GM20431 (cell line): ENCODE results near the gene CHST15.
"Not testable (repeated sequence)": the region's sequence is repeated elsewhere in the genome, so short reads cannot be mapped to it uniquely, and the experiment has no call there.

Experiments
- in situ Hi-C: fragments of 300-500 bp; cut with MseI, MboI; formaldehyde crosslinking; loops from one replicate; pipeline ENCODE4 v1.15.0; 2020; ENCODE audit warnings: low sequenced_read_pairs; ENCODE audit not compliant: unreplicated experiment

The CHST15 gene

DNA sequence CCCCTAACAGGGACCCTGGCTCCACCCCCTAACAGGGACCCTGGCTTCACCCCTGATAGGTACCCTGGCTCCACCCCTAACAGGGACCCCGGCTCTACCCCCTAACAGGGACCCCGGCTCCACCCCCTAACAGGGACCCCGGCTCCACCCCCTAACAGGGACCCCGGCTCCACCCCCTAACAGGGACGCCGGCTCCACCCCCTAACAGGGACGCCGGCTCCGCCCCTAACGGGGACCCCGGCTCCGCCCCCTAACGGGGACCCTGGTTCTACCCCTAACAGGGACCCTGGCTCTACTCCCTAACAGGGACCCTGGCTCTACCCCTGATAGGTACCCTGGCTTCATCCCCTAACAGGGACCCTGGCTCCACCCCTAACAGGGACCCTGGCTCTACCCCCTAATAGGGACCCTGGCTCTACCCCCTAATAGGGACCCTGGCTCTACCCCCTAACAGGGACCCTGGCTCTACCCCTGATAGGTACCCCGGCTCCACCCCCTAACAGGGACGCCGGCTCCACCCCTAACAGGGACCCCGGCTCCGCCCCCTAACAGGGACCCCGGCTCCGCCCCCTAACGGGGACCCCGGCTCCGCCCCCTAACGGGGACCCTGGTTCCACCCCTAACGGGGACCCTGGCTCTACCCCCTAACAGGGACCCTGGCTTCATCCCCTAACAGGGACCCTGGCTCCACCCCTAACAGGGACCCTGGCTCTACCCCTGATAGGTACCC lies 58.7 kb downstream of the CHST15 start:
- in situ Hi-C loops: not testable (repeated sequence)

DNA sequence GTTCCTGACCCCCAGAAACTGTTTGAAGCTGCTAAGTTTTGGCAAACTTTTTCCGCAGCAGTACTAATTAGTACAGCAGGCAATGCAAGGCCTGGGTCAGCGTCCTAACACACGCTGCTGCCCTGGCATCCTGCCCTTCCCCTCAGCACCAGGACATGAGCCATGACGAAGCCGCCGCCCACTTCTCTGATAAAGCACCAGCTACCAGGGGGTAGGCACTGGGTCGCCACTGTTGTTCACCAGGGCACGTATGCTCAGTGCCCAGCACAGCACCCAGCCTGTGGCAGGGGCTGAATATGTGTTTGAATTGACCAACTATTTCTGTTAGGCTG lies 59.5 kb downstream of the CHST15 start:
- in situ Hi-C loops: no loop called here

DNA sequence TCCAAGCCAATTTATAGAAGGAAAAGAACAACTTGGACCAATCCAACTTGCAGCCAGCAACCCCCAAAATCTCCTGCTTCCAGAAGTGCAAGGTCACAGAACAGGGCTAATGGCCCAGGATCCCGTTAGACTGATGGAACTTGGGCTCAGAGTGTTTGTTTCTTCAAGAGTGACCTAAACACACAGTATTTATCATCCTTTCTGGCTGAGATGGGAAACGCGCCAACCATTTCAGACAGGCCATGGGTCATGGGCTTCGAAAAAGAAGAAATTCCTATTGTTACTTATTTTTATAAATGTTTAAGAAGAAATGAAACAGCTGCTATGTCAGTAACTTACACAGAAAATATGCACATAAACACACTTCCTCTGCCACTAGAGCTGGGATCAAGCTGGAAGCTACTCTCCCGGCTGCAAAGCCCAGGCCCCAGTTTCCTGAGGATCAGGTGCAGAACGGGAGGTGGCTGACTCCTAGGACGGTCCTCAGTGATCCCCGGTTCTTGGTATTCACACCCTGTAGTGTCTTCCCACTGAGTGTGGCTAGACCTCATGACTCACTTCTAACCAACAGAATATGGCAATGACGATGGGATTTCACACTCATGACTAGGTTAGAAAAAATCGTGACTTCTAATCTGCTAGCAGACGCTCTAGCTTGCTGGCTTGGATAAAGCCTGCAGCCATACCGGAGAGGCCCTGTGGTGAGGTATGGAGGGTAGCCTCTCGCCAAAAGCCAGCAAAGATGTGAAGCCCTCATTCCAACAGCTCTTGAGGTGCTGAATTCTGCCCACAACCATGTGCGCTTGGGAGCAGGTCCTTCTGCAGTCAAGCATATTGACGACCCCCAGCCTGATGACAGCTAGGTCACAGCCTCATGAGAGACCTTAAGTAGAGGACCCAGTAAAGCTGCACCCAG lies 60.2 kb downstream of the CHST15 start:
- in situ Hi-C loops: no loop called here

DNA sequence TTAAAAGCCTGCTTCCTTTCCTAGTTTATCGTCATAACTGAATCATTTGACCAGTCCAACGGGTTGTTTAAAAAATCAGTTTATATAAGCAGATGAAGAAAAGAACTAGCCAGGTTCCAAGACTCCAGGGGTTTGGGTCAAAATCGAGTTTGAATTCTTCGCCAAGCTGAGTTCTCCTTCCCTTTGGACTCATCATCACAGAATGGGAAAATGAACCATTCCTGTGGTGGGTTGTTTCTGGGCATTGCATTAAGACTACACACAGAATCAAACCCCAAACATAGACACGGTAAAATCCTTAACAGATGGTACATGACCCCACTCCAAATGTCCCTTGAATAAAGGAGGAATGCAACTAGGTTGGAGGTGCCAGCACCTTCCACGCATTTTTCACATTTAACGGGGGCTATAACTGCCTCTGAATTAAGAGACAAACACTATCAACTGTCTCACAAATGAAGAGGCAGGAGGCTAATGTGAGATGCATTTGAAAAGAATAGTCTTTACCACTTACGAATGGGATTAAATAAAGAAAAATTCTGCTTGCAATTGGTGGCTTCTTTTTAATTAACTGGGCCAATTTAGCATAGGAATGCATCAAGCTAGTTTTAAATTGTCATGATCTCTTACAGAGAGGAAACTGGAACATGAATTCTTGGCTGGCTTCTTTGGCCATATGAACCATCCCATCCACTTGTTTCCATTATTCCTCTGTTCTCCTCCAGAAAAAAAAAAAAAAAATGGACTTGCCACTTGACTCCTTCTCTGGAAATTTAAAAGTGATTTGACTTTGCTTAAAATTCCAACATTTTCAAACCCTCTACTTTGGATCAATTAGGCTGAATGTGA lies 61.1 kb downstream of the CHST15 start:
- in situ Hi-C loops: no loop called here

- in situ Hi-C loops: no loop called here
These were observed 62.8 kb downstream of the CHST15 start for GRCh38 chr10:124030492-124031110.

DNA sequence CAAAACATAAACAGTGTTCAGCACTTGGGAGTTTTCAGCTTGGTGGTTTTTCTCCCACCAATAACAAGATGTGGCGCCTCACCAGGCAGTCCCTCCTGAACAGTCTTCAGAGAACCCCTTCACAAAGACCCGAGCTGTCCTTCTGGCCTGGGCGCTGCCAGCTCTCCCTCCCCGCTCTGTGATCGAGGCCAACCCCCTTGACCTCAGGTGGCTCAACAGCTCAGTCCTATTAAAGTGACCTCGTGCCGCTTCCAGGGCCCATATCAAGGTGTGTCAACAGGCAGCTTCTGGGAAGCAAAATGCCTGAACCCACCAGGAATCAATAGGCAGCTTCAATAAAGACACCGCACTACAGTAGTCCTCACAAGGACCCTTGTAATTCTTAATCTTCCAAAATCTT lies 63.3 kb downstream of the CHST15 start:
- in situ Hi-C loops: no loop called here

DNA sequence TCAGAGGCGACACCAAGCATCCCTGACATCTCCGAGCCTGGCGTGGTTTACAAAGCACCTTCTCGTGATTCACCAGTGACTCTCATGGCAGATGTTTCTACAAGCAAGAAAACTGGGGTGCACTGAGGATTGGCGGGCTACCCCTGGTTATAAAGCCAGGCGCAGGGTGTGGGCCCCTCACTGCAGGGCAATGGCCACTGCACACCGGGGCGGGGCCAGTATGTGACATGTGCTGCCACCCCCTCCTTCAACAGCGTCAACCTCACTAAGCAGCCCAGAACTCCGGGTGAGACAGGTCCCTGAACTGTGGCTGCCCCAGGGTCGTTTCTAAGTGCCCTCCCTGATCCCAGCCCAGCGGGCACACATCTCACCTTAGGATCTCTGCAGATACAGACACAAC lies 63.8 kb downstream of the CHST15 start:
- in situ Hi-C loops: no loop called here

DNA sequence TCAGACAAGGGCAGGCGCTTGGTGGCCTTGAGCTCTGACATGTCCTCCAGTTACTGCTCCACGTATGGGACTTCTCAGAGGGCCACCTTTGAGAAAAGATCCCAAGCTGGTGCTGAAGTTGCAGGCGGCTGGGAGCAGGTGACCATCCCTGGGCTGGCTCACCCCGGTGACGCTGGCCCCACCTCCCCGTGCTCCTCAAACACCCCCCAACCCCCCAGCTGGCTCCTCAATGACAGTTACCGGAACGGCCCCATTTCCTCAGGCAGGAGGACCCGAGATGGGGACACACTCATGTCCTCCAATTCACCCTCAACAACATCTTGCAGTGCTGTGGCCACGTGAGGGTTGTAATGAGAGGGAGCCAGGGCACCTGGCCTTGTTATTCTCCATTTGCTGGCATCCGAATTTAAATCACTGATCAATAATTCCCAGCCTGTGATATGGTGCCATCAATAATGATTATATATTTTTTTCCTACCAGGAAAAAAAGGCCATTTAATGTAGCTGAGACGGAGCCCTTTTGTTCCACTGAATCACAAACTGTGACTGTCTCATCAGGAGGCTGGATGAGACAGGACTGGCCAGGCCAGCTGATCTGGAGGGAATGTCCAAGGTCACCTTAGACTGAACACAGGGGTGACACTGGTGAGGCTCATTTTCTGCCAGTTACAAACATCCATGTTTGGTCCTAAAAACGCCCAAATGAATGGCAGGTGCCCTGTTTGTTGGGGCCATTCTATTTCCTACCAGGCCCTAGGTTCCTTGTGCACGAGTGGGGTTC lies 64.5 kb downstream of the CHST15 start:
- in situ Hi-C loops: no loop called here

DNA sequence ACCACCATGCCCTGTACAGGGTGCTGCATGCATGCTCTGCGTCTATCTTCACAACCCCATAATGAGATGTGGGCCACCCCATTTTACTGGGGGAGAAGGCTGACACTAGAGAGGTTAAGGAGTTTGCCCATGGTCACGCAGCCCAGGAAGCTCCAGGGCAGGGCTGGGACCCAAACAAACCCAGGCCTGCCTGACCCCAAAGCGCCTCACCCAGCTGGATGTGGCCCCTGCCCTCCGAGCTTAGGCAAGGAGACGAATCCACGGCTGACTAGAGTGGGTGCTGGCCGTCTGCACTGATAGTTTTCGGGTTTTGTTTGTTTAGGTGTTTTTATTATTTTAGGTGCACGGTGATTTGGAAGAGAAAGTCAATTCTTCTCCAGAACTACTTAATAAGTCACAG lies 65.7 kb downstream of the CHST15 start:
- in situ Hi-C loops: no loop called here

- in situ Hi-C loops: no loop called here
These were observed 66.3 kb downstream of the CHST15 start for GRCh38 chr10:124027031-124027611.

- in situ Hi-C loops: no loop called here
These were observed 66.8 kb downstream of the CHST15 start for GRCh38 chr10:124026589-124026939.

DNA sequence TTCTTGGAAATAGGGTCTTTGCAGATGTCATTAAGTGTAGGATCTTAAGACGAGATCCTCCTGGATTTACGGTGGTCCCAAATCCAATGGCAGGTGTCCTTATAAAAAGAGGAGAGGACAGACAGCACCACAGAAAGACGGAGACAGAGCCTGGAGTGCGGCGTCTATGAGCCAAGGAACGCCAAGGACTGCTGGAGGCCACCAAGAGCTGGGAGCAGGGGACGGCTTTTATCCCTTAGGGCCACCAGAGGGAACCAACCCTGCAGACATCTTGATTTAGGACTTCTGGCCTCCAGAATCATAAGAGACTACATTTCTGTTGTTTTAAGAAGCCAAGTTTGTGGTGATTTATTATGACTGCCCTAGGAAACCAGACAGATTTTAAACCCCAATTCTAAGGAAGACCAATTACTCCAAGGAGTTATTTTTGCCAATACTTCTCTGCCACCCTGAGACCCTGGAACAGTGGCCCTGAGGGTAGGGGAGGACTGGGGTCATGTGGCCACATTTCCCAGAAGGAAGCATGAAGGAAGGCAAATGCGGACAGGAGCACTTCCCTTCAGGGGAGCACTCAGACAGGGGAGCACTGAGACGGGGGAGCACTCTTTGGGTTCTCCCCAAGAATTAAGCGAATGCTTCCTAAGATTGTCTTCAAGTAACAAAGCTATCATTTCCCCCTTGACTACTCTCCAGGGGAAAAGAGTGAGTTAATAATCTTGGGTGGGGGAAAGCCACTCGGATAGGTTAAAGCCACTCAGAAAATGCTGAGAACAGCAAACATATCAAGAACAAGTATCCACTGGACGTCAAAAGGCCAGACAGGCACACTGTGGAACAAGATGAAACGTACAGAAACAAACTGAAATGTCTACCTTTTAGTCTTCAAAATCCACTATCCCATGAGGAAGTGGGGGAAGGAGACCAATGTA lies 67.5 kb downstream of the CHST15 start:
- in situ Hi-C loops: no loop called here

GRCh38 chr10:124025152-124025551 lies 68.2 kb downstream of the CHST15 start:
- in situ Hi-C loops: no loop called here

- in situ Hi-C loops: no loop called here
These were observed 71.3 kb downstream of the CHST15 start for GRCh38 chr10:124022066-124022465.

DNA sequence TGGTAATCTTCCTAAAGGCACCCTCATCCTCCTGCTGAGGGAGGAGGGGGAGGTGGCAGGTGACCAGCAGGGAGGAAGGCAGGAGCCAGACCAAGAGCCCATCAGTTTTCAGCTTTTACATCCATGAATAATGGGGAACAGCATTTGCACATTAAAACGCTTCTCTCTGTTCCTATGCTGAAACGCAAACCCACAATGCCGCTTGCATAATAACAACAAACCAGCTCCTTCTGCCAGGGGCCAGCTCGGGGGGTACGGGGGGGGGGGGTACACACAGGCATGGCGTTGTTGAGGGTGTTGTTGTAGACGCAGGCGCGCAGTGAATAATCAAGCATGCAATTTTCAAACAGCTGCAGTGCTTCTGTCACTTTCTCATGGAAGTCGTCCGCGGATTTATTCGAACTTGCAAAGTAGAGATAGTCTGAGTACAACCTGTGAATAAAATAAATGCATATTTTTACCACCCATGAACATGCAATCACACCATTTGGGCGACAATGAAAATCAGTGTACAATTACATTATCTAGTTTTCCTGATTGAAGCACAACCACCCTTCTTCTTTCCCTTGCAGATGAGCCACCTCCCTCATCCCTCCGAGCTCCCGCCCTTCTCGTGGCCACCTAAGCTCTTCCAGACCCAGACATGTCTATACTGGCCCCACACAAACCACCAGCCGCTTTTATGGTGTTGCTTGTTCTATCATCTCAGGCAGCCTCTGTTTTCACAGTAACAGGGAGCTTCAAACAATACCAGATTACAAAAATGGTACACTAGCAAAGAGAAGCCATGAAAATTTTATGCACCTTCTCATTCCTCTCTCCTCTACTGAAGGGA lies 72.2 kb downstream of the CHST15 start:
- in situ Hi-C loops: no loop called here

- in situ Hi-C loops: no loop called here
These were observed 73.3 kb downstream of the CHST15 start for GRCh38 chr10:124019886-124020797.
